HG02981 (cell line): ENCODE data around the gene ANTXRL.
"Not testable (repeated sequence)": the region's sequence is repeated elsewhere in the genome, so short reads cannot be mapped to it uniquely, and the experiment has no call there.

Experiments
- ATAC-seq: cut with Tn5 transposase; IDR thresholded peaks from one replicate; pipeline ENCODE4 v1.9.1; 2021; ENCODE audit warnings: mild to moderate bottlenecking, moderate library complexity; ENCODE audit not compliant: unreplicated experiment

The ANTXRL gene

GRCh38 chr10:46293832-46294640 lies 7.2 kb downstream of the ANTXRL start:
- ATAC-seq = no peak

- no peak for ATAC-seq
Measured at GRCh38 chr10:46294641-46295220, 7.9 kb downstream of the ANTXRL start.

GRCh38 chr10:46295350-46296010 lies 8.7 kb downstream of the ANTXRL start:
- ATAC-seq = not testable (repeated sequence)

- ATAC-seq = not testable (repeated sequence)
Measured at GRCh38 chr10:46296086-46296485, 9.3 kb downstream of the ANTXRL start.

- ATAC-seq = no peak
Measured at GRCh38 chr10:46296641-46297141, 9.9 kb downstream of the ANTXRL start.

- no peak for ATAC-seq
Measured at GRCh38 chr10:46297406-46298204, 10.8 kb downstream of the ANTXRL start.

- no peak for ATAC-seq
Measured at GRCh38 chr10:46298477-46299285, 11.9 kb downstream of the ANTXRL start.

- no peak for ATAC-seq
Measured at GRCh38 chr10:46299286-46299535, 12.4 kb downstream of the ANTXRL start.

- no peak for ATAC-seq
Measured at GRCh38 chr10:46299536-46300369, 13.0 kb downstream of the ANTXRL start.

GRCh38 chr10:46300370-46300711 lies 13.5 kb downstream of the ANTXRL start:
- not testable (repeated sequence) for ATAC-seq

GRCh38 chr10:46301056-46301645 lies 14.4 kb downstream of the ANTXRL start:
- no peak for ATAC-seq

GRCh38 chr10:46301721-46302479 lies 15.1 kb downstream of the ANTXRL start:
- no peak for ATAC-seq

GRCh38 chr10:46302765-46303352 lies 16.1 kb downstream of the ANTXRL start:
- ATAC-seq = not testable (repeated sequence)

- no peak for ATAC-seq
Measured at GRCh38 chr10:46304062-46304461, 17.3 kb downstream of the ANTXRL start.

GRCh38 chr10:46304671-46305070 lies 17.9 kb downstream of the ANTXRL start:
- ATAC-seq = not testable (repeated sequence)

GRCh38 chr10:46305079-46305818 lies 18.5 kb downstream of the ANTXRL start:
- ATAC-seq = no peak

GRCh38 chr10:46305986-46306385 lies 19.2 kb downstream of the ANTXRL start:
- no peak for ATAC-seq
